Left lung (tissue), 10 donors: Measurements from ENCODE around the gene SON. TPM values are rescaled to one million over a fixed set of nuclear protein-coding genes. Genes with fewer than 3 reads are reported as not detected.

Experiments used
- ATAC-seq: fragments of 200-7000 bp; cut with Tn5 transposase; one replicate; pipeline ENCODE4 v1.9.1; 2020; ENCODE audit warnings: moderate library complexity
- DNase-seq, 4 donors: peaks; one replicate each; pipeline ENCODE4 v3.0.0-alpha.2; 2013 to 2020
- H3K27ac ChIP-seq, 2 donors: fragments of 200-600 bp; sonication (generic) in 1 of 2; one replicate each; pipeline versions ENCODE4 v1.5.0 to v1.8.0; 2020 to 2021
- H3K27me3 ChIP-seq, 2 donors: fragments of 200-600 bp; sonication (generic) in 1 of 2; one replicate each; pipeline versions ENCODE4 v1.5.0 to v1.8.0; 2020 to 2021
- H3K36me3 ChIP-seq, 2 donors: fragments of 200-600 bp; sonication (generic) in 1 of 2; one replicate each; pipeline versions ENCODE4 v1.5.0 to v1.8.0; 2020 to 2021
- H3K4me1 ChIP-seq, 2 donors: fragments of 200-600 bp; one replicate each; pipeline ENCODE4 v1.8.0; 2021
- H3K4me3 ChIP-seq, 2 donors: fragments of 200-600 bp; sonication (generic) in 1 of 2; one replicate each; pipeline versions ENCODE4 v1.5.0 to v1.8.0; 2020 to 2021; ENCODE audit warnings: mild to moderate bottlenecking in 1 of 2
- H3K9me3 ChIP-seq, 2 donors: fragments of 200-600 bp; sonication (generic) in 1 of 2; one replicate each; pipeline versions ENCODE4 v1.5.0 to v1.8.0; 2020 to 2021
- CTCF ChIP-seq, 2 donors: fragments of 200-600 bp; sonication (generic) in 1 of 2; IDR thresholded peaks; one replicate each; pipeline versions ENCODE4 v1.5.0 to v1.8.0; 2021; ENCODE audit warnings: antibody characterized with exemption in 2 of 2
- intact Hi-C, 2 donors: fragments of 100-400 bp; cut with DNase I; formaldehyde crosslinking; loops; one replicate each; pipeline versions ENCODE4 v1.11.2 to v1.14.2; 2022
- polyA plus RNA-seq, 6 donors: library from polyadenylated mRNA; unstranded; fragments of 120-200 nt; gene quantifications; one replicate each; pipeline ENCODE4 v1.2.1, GENCODE V29; 2013; ENCODE audit not compliant: insufficient read length in 6 of 6
- total RNA-seq, 2 donors: library from RNA; stranded (reverse); fragmentation: NEBNext Ultra II Directional; extraction: Animal tissue kit (Norgen Biotek cat#: 25700); gene quantifications; one replicate each; pipeline ENCODE4 v1.2.1, GENCODE V29; 2021
- donor health status: DM: no; HTN: yes; CAD: no.
- donor health status: DM: no; HTN: no; CAD: no.

Gene SON
- total and polyA plus RNA-seq, 8 donors, result 237 to 454 (median 412) TPM

- TF ChIP-seq CTCF (IDR thresholded peaks at IDR 0.05), result no peak
- DNase-seq (no peak), ATAC-seq (no peak)
- H3K36me3 ChIP-seq, result peaks cover 7 to 96% of the 10 kb centered on the region in 2 donors
- no peaks in the 10 kb centered on the region for H3K27me3 ChIP-seq
- H3K9me3 ChIP-seq, result no peaks in the 10 kb centered on the region
- peaks cover 0 to 12% of the 10 kb centered on the region in 2 donors for H3K4me1 ChIP-seq
- H3K4me3 ChIP-seq, result no peak overlapping the region
- intact Hi-C loops, result no loop called here
- no peak overlapping the region for H3K27ac ChIP-seq
Observed at GRCh38 chr21:33554236-33554981, 11.6 kb downstream of the SON start.

GRCh38 chr21:33554982-33555344, 12.1 kb downstream of the SON start:
- TF ChIP-seq CTCF (IDR thresholded peaks at IDR 0.05), result no peak
- ATAC-seq, result no peak
- Histone ChIP-seq H3K27me3 (no peaks in the 10 kb centered on the region), H3K4me1 (peaks cover 0 to 12% of the 10 kb centered on the region in 2 donors), H3K9me3 (no peaks in the 10 kb centered on the region), H3K27ac (no peak overlapping the region), H3K4me3 (no peak overlapping the region), H3K36me3 (peaks cover 10 to 96% of the 10 kb centered on the region in 2 donors)
- intact Hi-C loops, result no loop called here
- no peak for DNase-seq

- intact Hi-C loops, result no loop called here
- peaks cover 6 to 96% of the 10 kb centered on the region in 2 donors for H3K36me3 ChIP-seq
- H3K9me3 ChIP-seq, result no peaks in the 10 kb centered on the region
- H3K4me1 ChIP-seq, result peaks cover 0 to 15% of the 10 kb centered on the region in 2 donors
- no peaks in the 10 kb centered on the region for H3K27me3 ChIP-seq
- H3K4me3 ChIP-seq, result no peak overlapping the region
- TF ChIP-seq CTCF (IDR thresholded peaks at IDR 0.05), result no peak
- no peak overlapping the region for H3K27ac ChIP-seq
- DNase-seq, result no peak
- ATAC-seq, result no peak
Observed at GRCh38 chr21:33557447-33557846, 14.6 kb downstream of the SON start.

GRCh38 chr21:33558777-33559421, 16.1 kb downstream of the SON start:
- H3K36me3 ChIP-seq, result peaks cover 6 to 95% of the 10 kb centered on the region in 2 donors
- H3K4me1 ChIP-seq, result peaks cover 0 to 15% of the 10 kb centered on the region in 2 donors
- ATAC-seq, result no peak
- intact Hi-C loops, result no loop called here
- no peak for TF ChIP-seq CTCF (IDR thresholded peaks at IDR 0.05)
- no peak overlapping the region for H3K27ac ChIP-seq
- no peak for DNase-seq
- H3K27me3 ChIP-seq, result no peaks in the 10 kb centered on the region
- no peaks in the 10 kb centered on the region for H3K9me3 ChIP-seq
- H3K4me3 ChIP-seq, result no peak overlapping the region

- intact Hi-C loops, result no loop called here
Observed at GRCh38 chr21:33559813-33560212, 17.0 kb downstream of the SON start.

More at GRCh38 chr21:33559813-33560212, 17.0 kb downstream of the SON start:
- H3K27ac ChIP-seq, result no peak overlapping the region
- no peak overlapping the region for H3K4me3 ChIP-seq
- H3K36me3 ChIP-seq, result peaks cover 6 to 95% of the 10 kb centered on the region in 2 donors
- no peaks in the 10 kb centered on the region for H3K9me3 ChIP-seq
- no peak for DNase-seq
- no peak for TF ChIP-seq CTCF (IDR thresholded peaks at IDR 0.05)
- H3K27me3 ChIP-seq, result no peaks in the 10 kb centered on the region
- peaks cover 0 to 15% of the 10 kb centered on the region in 2 donors for H3K4me1 ChIP-seq
- ATAC-seq, result no peak
